Measurements from ENCODE around the gene REEP2.

Gene REEP2

GRCh38 chr5:138418444-138418843, 20.4 kb upstream of the REEP2 start:
- in situ Hi-C loops (cut with MboI; ENCODE audit: low pct_unique_long_range_greater_than_20kb, low sequenced_read_pairs, unreplicated experiment), result loop anchor here (25.0 kb wide), 1 partner anchor 231 kb away; the partner anchor contains the start of genes BRD8 and KIF20A
- TF ChIP-seq CTCF (IDR thresholded peaks at IDR 0.05; ENCODE audit: extremely low read depth, insufficient read depth, missing control alignments), result no peak
- no peak for DNase-seq (ENCODE audit: low spot score)

- no peak for DNase-seq (ENCODE audit: low spot score)
- in situ Hi-C loops (cut with MboI; ENCODE audit: low pct_unique_long_range_greater_than_20kb, low sequenced_read_pairs, unreplicated experiment), result no loop called here
- TF ChIP-seq CTCF (IDR thresholded peaks at IDR 0.05; ENCODE audit: extremely low read depth, insufficient read depth, missing control alignments), result no peak
Observed at GRCh38 chr5:138425079-138425478, 13.8 kb upstream of the REEP2 start.

- TF ChIP-seq CTCF (IDR thresholded peaks at IDR 0.05; ENCODE audit: extremely low read depth, insufficient read depth, missing control alignments), result no peak
- in situ Hi-C loops (cut with MboI; ENCODE audit: low pct_unique_long_range_greater_than_20kb, low sequenced_read_pairs, unreplicated experiment), result no loop called here
- no peak for DNase-seq (ENCODE audit: low spot score)
Observed at GRCh38 chr5:138435943-138436342, 2.9 kb upstream of the REEP2 start.

- in situ Hi-C loops (cut with MboI; ENCODE audit: low pct_unique_long_range_greater_than_20kb, low sequenced_read_pairs, unreplicated experiment), result no loop called here
- no peak for DNase-seq (ENCODE audit: low spot score)
- no peak for TF ChIP-seq CTCF (IDR thresholded peaks at IDR 0.05; ENCODE audit: extremely low read depth, insufficient read depth, missing control alignments)
Observed at GRCh38 chr5:138438003-138438723, 694 bp upstream of the REEP2 start.

GRCh38 chr5:138439477-138440158, 761 bp downstream of the REEP2 start:
- no peak for TF ChIP-seq CTCF (IDR thresholded peaks at IDR 0.05; ENCODE audit: extremely low read depth, insufficient read depth, missing control alignments)
- no peak for DNase-seq (ENCODE audit: low spot score)
- in situ Hi-C loops (cut with MboI; ENCODE audit: low pct_unique_long_range_greater_than_20kb, low sequenced_read_pairs, unreplicated experiment), result loop anchor here (10.0 kb wide), 1 partner anchor 65 kb away; no protein-coding TSS in a partner anchor

- in situ Hi-C loops (cut with MboI; ENCODE audit: low pct_unique_long_range_greater_than_20kb, low sequenced_read_pairs, unreplicated experiment), result loop anchor here (10.0 kb wide), 1 partner anchor 64 kb away; no protein-coding TSS in a partner anchor
- no peak for TF ChIP-seq CTCF (IDR thresholded peaks at IDR 0.05; ENCODE audit: extremely low read depth, insufficient read depth, missing control alignments)
Observed at GRCh38 chr5:138440159-138441073, 1.6 kb downstream of the REEP2 start.

More at GRCh38 chr5:138440159-138441073, 1.6 kb downstream of the REEP2 start:
- no peak for DNase-seq (ENCODE audit: low spot score)
